ENCODE measurements around the gene THBS3.
"Not testable (repeated sequence)": the region's sequence is repeated elsewhere in the genome, so short reads cannot be mapped to it uniquely, and the experiment has no call there.

Gene THBS3

DNA sequence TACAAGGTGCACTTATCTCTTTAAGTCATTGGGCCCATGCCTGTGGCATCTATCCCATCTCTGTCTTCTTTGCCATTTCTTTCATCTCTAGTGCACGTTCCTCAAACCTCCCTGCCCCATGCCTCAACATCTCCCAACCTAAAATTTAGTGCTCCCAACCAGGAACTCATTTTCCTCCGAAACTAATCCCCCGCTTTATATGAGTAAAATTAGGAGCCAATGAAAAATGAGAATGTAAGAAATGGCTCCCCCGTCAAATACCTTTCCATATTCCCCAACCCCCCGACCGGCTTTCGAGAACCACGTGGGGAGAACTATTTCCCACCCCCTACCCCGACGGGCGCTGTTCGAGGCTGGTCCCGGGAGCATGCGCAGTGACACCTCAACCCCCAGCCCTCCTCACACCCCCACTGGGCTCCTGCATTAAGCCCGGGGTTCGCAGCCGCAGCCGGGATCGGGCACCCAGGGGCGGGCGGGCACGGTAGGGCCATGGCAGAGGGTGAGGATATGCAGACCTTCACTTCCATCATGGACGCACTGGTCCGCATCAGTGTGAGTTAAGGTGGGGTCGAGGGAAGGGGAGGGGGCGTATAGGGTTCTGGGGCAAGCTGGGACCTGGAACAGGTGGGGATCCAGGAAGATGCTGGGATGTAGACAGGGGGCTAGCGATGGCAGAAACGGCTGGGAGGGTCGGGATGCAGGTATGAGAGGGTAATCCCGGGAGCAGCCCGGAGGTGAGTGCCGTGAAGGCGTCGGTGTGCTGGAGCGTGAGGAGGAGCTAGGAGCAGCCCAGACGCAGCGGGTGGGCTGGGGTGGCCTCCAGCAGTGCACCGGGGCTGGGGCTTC, 34.0 kb downstream of the THBS3 start, which contains the start of gene TRIM46:
TRIM46 (plus strand) TSS at position 372 of the 846 bp plus-strand sequence; CDS start at position 490, 118 bp downstream.
- peak; percentile 74 for DNase-seq (ENCODE audit: low spot score)

- peak; percentile 100 for DNase-seq (ENCODE audit: low spot score)
These were observed 34.8 kb downstream of the THBS3 start, which contains the start of gene KRTCAP2 for GRCh38 chr1:155172732-155173477. Gene KRTCAP2 (minus strand): TSS chr1:155173304. CDS start chr1:155173224, 80 bp downstream.

DNA sequence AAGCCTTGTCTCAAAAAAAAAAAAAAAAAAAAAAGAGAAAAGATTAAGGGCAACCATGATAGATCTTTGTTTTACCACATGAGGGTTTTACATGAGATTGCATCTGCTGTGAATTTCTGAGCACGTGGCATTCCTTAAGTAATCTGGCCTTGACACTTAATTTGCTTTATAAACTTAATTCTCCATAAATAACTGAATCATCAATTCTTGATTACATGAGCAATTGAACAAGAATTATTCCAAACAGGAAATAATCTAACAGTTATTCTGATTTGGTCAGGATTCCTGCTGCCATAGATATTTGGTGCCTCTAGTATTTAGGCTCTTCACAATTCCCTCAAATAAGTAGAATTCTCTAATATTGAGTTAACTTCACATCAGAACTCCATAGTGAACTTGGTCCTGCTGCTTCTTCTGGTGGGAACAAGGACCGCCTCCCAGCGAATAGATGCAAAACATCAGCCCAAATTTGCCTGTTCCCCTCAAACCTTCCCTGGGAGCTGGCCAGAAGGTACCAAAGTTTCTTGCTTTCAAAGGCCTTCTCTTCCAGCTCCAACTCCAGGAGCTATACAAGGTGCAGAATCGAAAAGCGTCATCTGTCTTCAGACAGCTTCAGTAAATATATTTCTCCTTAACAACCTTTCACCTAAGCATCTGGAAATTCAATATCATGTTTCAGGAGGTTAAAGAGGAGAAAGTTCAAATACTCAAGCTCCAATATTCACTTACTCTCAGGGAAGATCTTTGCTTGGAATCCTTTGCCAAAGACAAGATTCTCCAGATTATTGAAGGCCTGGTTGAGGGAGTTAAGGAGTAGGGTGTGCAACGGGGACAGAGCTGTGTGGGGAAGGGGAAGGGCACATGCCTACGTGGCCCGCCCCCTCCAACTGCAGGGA, 35.6 kb downstream of the THBS3 start:
- DNase-seq (ENCODE audit: low spot score) = peak; percentile 4

DNA sequence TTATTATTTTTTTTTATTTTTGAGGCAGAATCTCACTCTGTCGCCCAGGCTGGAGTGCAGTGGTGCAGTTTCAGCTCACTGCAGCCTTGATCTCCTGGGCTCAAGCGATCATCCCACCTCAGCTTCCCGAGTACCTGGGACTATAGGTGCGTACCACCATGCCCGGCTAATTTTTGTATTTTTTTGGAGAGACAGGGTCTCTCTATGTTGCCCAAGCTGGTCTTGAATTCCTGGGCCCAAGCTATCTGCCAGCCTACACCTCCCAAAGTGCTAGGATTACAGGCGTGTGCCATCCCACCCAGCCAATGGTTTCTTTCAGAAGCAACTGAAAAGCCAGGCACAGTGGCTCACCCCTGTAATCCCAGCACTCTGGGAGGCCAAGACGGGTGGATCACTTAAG, 36.9 kb downstream of the THBS3 start:
- no peak for DNase-seq (ENCODE audit: low spot score)

GRCh38 chr1:155170101-155170785, 37.5 kb downstream of the THBS3 start:
- DNase-seq (ENCODE audit: low spot score) = no peak

- no peak for DNase-seq (ENCODE audit: low spot score)
These were observed 38.2 kb downstream of the THBS3 start for GRCh38 chr1:155169541-155169940.

DNA sequence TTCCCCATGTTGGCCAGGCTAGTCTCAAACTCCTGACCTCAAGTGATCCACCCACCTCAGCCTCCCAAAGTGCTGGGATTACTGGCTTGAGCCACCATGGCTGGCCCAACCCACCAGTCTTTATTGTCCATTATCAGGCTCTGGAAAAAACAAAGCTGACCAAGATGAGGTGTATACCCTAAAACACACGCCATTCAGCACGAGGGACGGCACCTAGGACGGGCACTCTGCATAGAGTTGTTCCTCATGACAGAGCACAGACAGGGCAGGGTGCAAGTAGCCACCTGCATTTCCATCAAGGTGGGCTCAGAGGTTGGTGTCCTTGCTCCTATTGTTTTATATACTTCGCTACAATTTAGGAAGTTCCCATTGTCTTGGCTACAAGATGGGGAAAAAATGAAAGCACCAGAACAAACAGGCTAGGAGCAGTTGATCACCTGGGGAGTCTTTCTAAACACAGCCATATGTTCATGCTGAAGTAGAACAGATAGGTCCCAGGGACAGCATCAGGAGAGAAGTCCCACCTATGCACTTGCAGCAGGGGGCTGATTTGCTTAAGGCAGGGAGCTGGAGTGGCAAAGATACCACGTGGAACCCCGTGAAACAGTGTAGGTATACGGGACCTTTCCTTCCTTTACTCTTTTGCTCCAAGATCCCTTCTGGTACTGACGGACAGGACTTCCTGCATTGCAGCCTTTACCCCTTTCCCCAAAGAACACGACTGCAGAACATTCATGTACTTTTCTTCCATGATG, 39.1 kb downstream of the THBS3 start:
- DNase-seq (ENCODE audit: low spot score) = no peak

GRCh38 chr1:155168105-155168445, 39.6 kb downstream of the THBS3 start:
- not testable (repeated sequence) for DNase-seq (ENCODE audit: low spot score)

DNA sequence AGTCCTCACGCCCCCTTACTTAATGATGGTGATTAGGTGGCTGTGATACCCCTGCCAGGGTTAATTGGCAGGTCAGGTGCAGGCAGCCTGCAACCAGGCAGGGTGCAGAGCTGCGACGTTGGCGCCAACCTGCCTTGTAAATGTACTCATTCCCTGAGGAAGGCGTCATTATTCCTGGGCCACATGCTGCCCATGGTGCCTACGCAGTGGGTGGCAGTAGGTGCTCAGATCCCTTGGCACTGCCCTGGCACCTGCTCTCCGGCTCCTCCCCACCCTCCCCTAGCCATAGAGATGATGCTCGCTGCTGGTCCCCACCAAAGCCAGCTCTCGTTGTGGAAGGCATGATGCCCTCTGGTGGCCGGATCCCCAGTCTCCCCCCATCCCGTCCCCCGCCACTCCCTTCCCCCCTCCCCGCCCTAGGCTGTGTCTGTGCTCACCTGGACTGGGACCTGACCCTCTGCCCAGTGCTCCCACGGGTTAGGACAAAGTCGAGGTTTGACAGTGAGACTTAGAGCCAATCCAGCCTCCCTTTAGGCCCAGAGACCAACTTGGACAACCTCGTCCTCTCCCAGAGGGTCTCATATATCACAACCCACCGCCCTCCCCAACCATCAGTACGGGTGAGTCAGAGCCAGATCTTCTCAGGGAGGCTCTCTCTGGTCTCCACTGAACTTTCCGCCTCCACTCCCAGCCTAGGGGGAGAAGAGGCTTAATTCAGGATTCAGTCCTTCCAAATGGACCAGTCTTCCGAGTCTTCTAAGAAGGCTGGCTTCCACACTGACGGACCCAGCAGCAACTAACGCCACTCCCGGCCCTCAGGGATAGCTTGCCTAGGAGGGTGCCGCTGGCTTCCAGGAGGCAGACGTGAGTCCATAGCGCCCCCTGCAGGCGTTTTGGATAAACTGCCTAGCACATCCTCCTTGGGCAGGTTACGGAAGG, 40.3 kb downstream of the THBS3 start:
- peak; percentile 78 for DNase-seq (ENCODE audit: low spot score)

DNA sequence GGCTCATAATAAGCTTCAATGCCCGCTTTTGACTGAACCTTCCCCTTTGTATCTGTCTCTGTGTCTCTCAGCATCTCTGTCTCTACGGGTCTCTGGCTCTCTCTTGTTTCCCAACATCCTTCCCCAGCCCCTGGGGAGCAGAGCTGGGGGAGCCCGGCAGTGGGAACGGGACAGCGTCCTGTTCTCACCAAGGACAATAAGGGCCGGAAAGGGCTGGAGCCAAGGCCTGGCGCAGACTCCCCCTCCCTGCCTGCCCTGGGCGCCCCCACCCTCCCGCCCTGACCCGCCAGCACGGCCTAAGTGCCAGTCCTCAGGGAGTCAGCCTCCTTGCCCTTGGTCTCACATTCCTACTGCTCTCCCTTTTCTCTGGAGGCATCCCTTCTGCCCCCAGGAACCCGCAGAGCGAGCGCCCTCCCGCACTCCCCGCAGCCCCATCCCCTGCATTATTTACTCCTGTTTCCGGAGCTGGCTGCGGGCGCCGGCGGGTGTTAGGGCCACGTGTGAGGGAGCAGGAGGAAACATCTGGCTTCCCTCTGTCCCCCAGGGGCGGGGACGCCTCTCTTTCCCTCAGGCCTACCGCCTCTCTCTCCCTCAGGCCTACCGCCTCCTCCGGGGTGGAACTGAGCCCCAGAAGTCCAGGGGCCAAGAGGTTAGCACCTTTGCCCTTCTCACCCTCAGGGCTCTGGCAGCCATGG, 41.1 kb downstream of the THBS3 start:
- no peak for DNase-seq (ENCODE audit: low spot score)

GRCh38 chr1:155166051-155166470, 41.6 kb downstream of the THBS3 start:
- no peak for DNase-seq (ENCODE audit: low spot score)

DNA sequence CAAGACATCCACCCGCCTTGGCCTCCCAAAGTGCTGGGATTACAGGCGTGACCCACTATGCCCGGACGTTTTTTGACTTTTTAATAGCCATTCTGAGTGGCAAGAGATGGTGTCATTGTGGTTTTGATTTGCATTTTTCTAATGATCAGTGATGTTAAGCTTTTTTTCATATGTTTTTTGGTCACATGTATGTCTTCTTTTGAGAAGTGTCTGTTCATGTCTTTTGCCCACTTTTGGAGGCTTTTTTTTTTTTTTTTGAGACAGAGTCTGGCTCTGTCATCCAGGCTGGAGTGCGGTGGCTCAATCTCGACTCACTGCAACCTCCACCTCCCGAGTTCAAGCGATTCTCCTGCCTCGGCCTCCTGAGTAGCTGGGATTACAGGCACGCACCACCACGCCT, 43.1 kb downstream of the THBS3 start:
- not testable (repeated sequence) for DNase-seq (ENCODE audit: low spot score)

DNA sequence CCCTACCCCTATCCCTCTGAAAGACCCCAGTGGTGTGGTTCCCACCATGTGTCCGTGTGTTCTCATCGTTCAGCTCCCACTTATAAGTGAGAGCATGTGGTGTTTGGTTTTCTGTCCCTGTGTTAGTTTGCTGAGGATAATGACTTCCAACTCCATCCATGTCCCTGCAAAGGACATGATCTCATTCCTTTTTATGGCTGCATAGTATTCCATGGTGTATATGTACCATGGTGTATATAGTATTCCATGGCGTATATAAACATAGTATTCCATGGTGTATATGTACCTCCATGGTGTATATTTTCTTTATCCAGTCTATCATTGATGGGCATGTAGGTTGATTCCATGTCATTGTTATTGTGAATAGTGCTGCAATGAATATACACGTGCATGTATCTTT, 43.9 kb downstream of the THBS3 start:
- not testable (repeated sequence) for DNase-seq (ENCODE audit: low spot score)

DNA sequence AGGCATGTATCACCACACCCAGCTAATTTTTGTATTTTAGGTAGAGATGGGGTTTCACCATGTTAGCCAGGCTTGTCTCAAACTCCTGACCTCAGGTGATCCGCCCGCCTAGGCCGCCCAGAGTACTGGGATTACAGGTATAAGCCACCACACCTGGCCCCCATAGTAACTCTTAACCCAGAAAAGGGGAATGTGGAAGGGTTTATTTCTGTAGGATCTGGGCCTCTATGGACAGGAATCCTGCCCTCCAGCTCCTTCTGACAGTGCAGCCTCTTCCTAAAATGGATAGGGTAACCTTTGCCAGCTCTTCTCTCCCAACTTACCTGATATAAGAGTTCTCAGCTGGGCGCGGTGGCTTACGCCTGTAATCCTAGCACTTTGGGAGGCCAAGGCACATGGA, 45.1 kb downstream of the THBS3 start:
- DNase-seq (ENCODE audit: low spot score) = not testable (repeated sequence)

DNA sequence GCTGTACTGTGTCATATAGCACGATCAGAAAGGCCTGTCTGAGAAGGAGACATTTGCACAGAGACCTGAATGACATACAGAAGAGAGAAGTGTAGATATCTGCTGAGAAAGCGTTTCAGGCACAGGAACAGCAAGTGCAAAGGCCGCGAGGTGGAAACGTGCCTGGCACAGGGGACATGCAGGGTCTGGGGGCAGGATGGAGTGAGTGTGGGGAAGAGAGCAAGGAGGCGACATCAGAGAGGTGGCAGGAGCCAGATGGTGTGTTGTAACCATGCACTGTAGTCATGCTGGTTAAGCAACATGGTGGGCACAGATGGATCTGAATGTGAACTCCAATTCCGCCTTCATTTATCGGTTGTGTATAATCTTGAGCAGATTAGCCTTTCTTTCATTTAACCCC, 47.6 kb downstream of the THBS3 start:
- DNase-seq (ENCODE audit: low spot score) = no peak

DNA sequence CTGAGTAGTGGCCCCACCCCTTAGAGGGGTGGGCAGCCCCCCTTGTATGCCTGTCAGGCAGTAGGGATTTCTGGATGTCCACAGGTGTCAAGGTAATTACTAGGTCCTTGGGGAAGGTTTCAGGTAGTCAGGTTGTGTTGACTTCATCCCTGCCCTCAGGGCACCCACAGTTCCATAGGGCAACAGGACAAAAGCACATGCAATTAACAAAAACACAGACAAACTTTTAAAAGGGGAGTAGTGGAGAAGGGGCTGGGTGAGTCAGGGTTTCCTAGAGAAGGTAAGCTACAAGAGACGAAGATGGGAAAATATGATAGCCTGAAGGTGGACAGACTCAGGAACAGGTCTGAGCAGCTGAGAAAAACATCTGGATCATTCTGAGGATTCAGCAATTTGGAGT, 48.7 kb downstream of the THBS3 start:
- no peak for DNase-seq (ENCODE audit: low spot score)

- DNase-seq (ENCODE audit: low spot score) = not testable (repeated sequence)
These were observed 51.6 kb downstream of the THBS3 start for GRCh38 chr1:155155996-155156643.
